ENCODE measurements around the gene PAQR8.

The PAQR8 gene

GRCh38 chr6:52361945-52362442 is at the start of gene PAQR8:
Gene PAQR8, plus strand, starts transcription at chr6:52362151. Its CDS starts 41,063 bp downstream, at chr6:52403214.
- DNase-seq: peak; percentile 29 to 60

- no peak for DNase-seq
Measured at GRCh38 chr6:52312461-52312860, 49.5 kb upstream of the PAQR8 start.

GRCh38 chr6:52314752-52315151 is 47.2 kb upstream of the PAQR8 start:
- DNase-seq: no peak

GRCh38 chr6:52317211-52317610 is 44.7 kb upstream of the PAQR8 start:
- no peak for DNase-seq

GRCh38 chr6:52317841-52318581 is 43.9 kb upstream of the PAQR8 start:
- no peak for DNase-seq

GRCh38 chr6:52324189-52324588 is 37.8 kb upstream of the PAQR8 start:
- DNase-seq: no peak

GRCh38 chr6:52325695-52326471 is 36.1 kb upstream of the PAQR8 start:
- DNase-seq: no peak

- no peak for DNase-seq
Measured at GRCh38 chr6:52326540-52327364, 35.2 kb upstream of the PAQR8 start.

GRCh38 chr6:52328303-52328662 is 33.7 kb upstream of the PAQR8 start:
- no peak for DNase-seq

- DNase-seq: no peak
Measured at GRCh38 chr6:52328729-52329128, 33.2 kb upstream of the PAQR8 start.

GRCh38 chr6:52330470-52330869 is 31.5 kb upstream of the PAQR8 start:
- DNase-seq: no peak

- DNase-seq: no peak
Measured at GRCh38 chr6:52331793-52332457, 30.0 kb upstream of the PAQR8 start.

- DNase-seq: no peak
Measured at GRCh38 chr6:52333840-52334200, 28.1 kb upstream of the PAQR8 start.

GRCh38 chr6:52335576-52335975 is 26.4 kb upstream of the PAQR8 start:
- DNase-seq: no peak

GRCh38 chr6:52336919-52337561 is 24.9 kb upstream of the PAQR8 start:
- DNase-seq: no peak

GRCh38 chr6:52337633-52338290 is 24.2 kb upstream of the PAQR8 start:
- no peak for DNase-seq

GRCh38 chr6:52340603-52340880 is 21.4 kb upstream of the PAQR8 start:
- DNase-seq: no peak

GRCh38 chr6:52341561-52342260 is 20.2 kb upstream of the PAQR8 start:
- DNase-seq: no peak

GRCh38 chr6:52345311-52345710 is 16.6 kb upstream of the PAQR8 start:
- DNase-seq: no peak

- DNase-seq: no peak
Measured at GRCh38 chr6:52346503-52346902, 15.4 kb upstream of the PAQR8 start.

GRCh38 chr6:52347818-52348217 is 14.1 kb upstream of the PAQR8 start:
- DNase-seq: no peak

All from SHP77 (cell line).